ENCODE results near the gene NINJ2. TPM values are rescaled to one million over a fixed set of nuclear protein-coding genes. Genes with fewer than 3 reads are reported as not detected.

The NINJ2 gene
- total and polyA plus RNA-seq, 4 donors: 5.8 to 28.4 (median 14.3) TPM

DNA sequence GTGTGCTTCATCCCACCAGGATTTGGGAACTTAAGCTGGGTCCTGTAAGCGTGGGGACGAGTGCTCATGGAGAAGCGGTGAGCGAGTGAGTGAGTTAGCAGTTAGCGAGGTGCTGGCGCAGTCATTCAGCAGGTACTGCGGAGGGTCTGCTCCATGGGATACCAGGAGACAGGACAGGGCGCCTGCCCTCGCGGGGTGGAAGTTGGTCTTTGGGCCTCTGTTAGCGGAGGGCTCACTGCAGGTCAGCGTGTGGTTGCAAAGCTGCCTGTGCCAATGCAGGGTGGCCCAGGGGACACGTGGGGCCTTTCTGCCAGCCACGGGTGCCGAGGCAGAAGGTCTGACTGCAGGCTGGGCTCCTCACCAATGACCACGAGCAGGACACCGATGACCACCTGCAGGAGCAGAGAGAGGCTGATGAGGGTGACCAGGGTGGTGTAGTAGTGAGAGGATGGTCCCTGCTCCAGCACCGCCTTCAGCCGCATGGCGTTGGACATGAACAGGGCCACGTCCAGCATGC is 97.6 kb downstream of the NINJ2 start:
- WGBS, 2 donors: 96 to 97% methylated on average over 21 of the region's 21 CpGs
- H3K4me1 ChIP-seq (ENCODE audit: control insufficient read depth in 5 of 5, insufficient read depth in 5 of 5, low read length in 5 of 5): peaks cover 0 to 9% (median 3%) of the 10 kb centered on the region in 5 donors

DNA sequence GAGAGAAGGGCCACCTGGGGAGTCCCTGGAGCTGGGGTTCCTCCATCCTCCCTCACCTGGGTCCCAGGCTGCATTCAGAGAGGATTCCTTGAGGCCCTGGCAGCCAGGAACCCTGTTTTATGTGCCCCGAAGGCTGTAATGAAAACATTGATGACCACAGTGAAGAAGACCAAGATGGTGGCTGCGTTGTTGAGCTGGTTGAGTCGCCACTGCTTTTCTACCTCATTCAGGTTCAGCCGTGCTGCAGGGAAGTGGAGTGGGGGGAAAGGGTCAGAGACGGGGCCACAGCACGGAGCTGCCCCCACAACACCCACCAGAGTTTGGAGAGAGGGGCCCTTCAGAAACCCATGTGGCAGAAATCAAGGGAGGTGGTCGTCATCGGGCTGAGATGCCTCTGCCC is 98.1 kb downstream of the NINJ2 start:
- Histone ChIP-seq H3K4me3 (no peak overlapping the region), H3K27me3 (ENCODE audit: control insufficient read depth in 3 of 3, insufficient read depth in 3 of 3, low read length in 2 of 3) (no peaks in the 10 kb centered on the region), H3K36me3 (ENCODE audit: control insufficient read depth in 4 of 4, insufficient read depth in 4 of 4, low read length in 4 of 4) (peaks cover 0 to 3% (median 0%) of the 10 kb centered on the region in 4 donors), H3K9ac (ENCODE audit: insufficient read depth in 1 of 2, low read length in 2 of 2) (no peak overlapping the region), H3K27ac (ENCODE audit: low read depth in 1 of 2, low read length in 1 of 2) (no peak overlapping the region), H3K9me3 (ENCODE audit: control insufficient read depth in 4 of 4, insufficient read depth in 3 of 4, low read length in 3 of 4) (no peaks in the 10 kb centered on the region), H3K4me1 (ENCODE audit: control insufficient read depth in 5 of 5, insufficient read depth in 5 of 5, low read length in 5 of 5) (peaks cover 0 to 4% (median 0%) of the 10 kb centered on the region in 5 donors)
- DNase-seq: no peak
- no peak for ATAC-seq (ENCODE audit: insufficient read depth, low FRiP score)
- TF ChIP-seq, protein P1, sequence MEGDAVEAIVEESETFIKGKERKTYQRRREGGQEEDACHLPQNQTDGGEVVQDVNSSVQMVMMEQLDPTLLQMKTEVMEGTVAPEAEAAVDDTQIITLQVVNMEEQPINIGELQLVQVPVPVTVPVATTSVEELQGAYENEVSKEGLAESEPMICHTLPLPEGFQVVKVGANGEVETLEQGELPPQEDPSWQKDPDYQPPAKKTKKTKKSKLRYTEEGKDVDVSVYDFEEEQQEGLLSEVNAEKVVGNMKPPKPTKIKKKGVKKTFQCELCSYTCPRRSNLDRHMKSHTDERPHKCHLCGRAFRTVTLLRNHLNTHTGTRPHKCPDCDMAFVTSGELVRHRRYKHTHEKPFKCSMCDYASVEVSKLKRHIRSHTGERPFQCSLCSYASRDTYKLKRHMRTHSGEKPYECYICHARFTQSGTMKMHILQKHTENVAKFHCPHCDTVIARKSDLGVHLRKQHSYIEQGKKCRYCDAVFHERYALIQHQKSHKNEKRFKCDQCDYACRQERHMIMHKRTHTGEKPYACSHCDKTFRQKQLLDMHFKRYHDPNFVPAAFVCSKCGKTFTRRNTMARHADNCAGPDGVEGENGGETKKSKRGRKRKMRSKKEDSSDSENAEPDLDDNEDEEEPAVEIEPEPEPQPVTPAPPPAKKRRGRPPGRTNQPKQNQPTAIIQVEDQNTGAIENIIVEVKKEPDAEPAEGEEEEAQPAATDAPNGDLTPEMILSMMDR (IDR thresholded peaks at IDR 0.05; ENCODE audit: control extremely low read depth, extremely low read depth): no peak
- WGBS, 2 donors: 94 to 95% methylated on average over 8 of the region's 8 CpGs

More for the DNA sequence above, 97.6 kb downstream of the NINJ2 start:
- no peaks in the 10 kb centered on the region for H3K9me3 ChIP-seq (ENCODE audit: control insufficient read depth in 4 of 4, insufficient read depth in 3 of 4, low read length in 3 of 4)
- no peak overlapping the region for H3K27ac ChIP-seq (ENCODE audit: low read depth in 1 of 2, low read length in 1 of 2)
- DNase-seq (no peak), ATAC-seq (ENCODE audit: insufficient read depth, low FRiP score) (no peak)
- peaks cover 0 to 3% (median 0%) of the 10 kb centered on the region in 4 donors for H3K36me3 ChIP-seq (ENCODE audit: control insufficient read depth in 4 of 4, insufficient read depth in 4 of 4, low read length in 4 of 4)
- no peak overlapping the region for H3K9ac ChIP-seq (ENCODE audit: insufficient read depth in 1 of 2, low read length in 2 of 2)
- H3K27me3 ChIP-seq (ENCODE audit: control insufficient read depth in 3 of 3, insufficient read depth in 3 of 3, low read length in 2 of 3): no peaks in the 10 kb centered on the region
- TF ChIP-seq, protein P1 (IDR thresholded peaks at IDR 0.05; ENCODE audit: control extremely low read depth, extremely low read depth): no peak
- H3K4me3 ChIP-seq: no peak overlapping the region

DNA sequence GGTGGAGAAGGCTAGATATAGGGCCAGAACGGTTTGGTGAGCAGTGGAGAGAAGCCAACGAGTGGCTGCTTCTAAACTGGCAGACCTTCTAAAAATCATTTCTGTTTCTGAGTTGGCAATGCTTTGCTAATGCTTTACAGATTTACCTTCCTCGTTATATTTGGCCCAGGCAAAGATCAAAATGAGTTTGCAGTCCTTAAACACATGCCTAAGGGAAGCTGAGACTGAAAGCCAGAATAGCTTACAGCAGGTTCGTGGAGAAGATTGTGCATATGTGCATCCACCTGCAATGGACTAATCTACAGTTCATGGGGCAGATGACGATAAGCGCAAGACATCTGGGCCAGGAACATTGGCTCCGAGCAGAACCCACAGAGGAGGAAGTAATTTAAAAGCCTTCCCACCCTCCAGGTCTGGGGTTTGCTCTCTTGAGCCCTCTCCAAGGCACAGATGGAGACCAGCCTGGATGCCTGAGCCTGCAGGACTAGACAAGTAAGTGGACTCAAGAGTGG is 99.4 kb downstream of the NINJ2 start:
- no peak overlapping the region for H3K9ac ChIP-seq (ENCODE audit: insufficient read depth in 1 of 2, low read length in 2 of 2)
- no peaks in the 10 kb centered on the region for H3K9me3 ChIP-seq (ENCODE audit: control insufficient read depth in 4 of 4, insufficient read depth in 3 of 4, low read length in 3 of 4)
- TF ChIP-seq, protein P1 (IDR thresholded peaks at IDR 0.05; ENCODE audit: control extremely low read depth, extremely low read depth): no peak
- no peaks in the 10 kb centered on the region for H3K4me1 ChIP-seq (ENCODE audit: control insufficient read depth in 5 of 5, insufficient read depth in 5 of 5, low read length in 5 of 5)
- no peak overlapping the region for H3K4me3 ChIP-seq
- no peak overlapping the region for H3K27ac ChIP-seq (ENCODE audit: low read depth in 1 of 2, low read length in 1 of 2)
- H3K27me3 ChIP-seq (ENCODE audit: control insufficient read depth in 3 of 3, insufficient read depth in 3 of 3, low read length in 2 of 3): no peaks in the 10 kb centered on the region
- no peak for ATAC-seq (ENCODE audit: insufficient read depth, low FRiP score)
- WGBS, 2 donors: 40 to 59% methylated on average over 7 of the region's 7 CpGs
- H3K36me3 ChIP-seq (ENCODE audit: control insufficient read depth in 4 of 4, insufficient read depth in 4 of 4, low read length in 4 of 4): peaks cover 0 to 3% (median 0%) of the 10 kb centered on the region in 4 donors
- DNase-seq: no peak

Measured in lung (tissue), 12 donors.